Ovary (tissue), 3 donors: ENCODE measurements around the gene SSU72.

Source experiments
- CTCF ChIP-seq, 3 donors: fragments of 450-650 bp in 2 of 3; fragments of 200-600 bp in 1 of 3; IDR thresholded peaks; one replicate each; pipeline versions ENCODE4 v1.5.1 to v1.8.0; 2016 to 2022; ENCODE audit warnings: antibody characterized with exemption in 3 of 3, mild to moderate bottlenecking in 1 of 3
- POLR2A ChIP-seq: fragments of 450-650 bp; IDR thresholded peaks from one replicate; pipeline ENCODE4 v1.6.1; 2017; ENCODE audit warnings: antibody characterized with exemption, mild to moderate bottlenecking, moderate library complexity
- donor health status: DM: no; HTN: no; CAD: no.

DNA sequence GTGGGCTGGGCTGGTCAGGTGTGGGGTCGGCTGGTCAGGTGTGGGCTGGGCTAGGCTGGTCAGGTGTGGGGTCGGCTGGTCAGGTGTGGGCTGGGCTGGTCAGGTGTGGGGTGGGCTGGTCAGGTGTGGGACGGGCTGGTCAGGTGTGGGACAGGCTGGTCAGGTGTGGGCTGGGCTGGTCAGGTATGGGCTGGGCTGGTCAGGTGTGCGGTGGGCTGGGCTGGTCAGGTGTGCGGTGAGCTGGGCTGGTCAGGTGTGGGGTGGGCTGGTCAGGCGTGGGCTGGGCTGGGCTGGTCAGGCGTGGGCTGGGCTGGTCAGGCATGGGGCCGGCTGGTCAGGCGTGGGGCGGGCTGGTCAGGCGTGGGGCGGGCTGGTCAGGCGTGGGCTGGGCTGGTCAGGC lies 31.6 kb upstream of the SSU72 start:
- TF ChIP-seq CTCF (IDR thresholded peaks at IDR 0.05), result no peak
- TF ChIP-seq POLR2A, result no peak
